Astrocyte (in vitro differentiated cells and primary cell): ENCODE measurements around the gene RCAN2. TPM values are rescaled to one million over a fixed set of nuclear protein-coding genes. Genes with fewer than 3 reads are reported as not detected.

Experiments
- DNase-seq: peaks from one replicate; pipeline ENCODE4 v3.0.0-alpha.2; 2010; ENCODE audit warnings: low read depth
- FAIRE-seq: peaks from 2 replicates; lab custom pipeline; 2011; peaks lifted over from hg19 to GRCh38; lab: Jason Lieb, UNC
- H2AFZ ChIP-seq: 2 replicates; pipeline ENCODE4 v1.6.0; 2012; ENCODE audit warnings: low read depth, low read length, inconsistent platforms
- H3K27ac ChIP-seq: 2 replicates; pipeline ENCODE4 v1.5.1; 2011; ENCODE audit warnings: low read depth, low read length, inconsistent platforms
- H3K27me3 ChIP-seq: 2 replicates; pipeline ENCODE4 v1.6.0; 2011; ENCODE audit warnings: low read length, inconsistent platforms; ENCODE audit not compliant: insufficient read depth
- H3K36me3 ChIP-seq: 2 replicates; pipeline ENCODE4 v1.5.1; 2011; ENCODE audit warnings: low read length, inconsistent platforms; ENCODE audit not compliant: insufficient read depth
- H3K4me1 ChIP-seq: 2 replicates; pipeline ENCODE4 v1.5.1; 2011; ENCODE audit warnings: low read length, inconsistent platforms; ENCODE audit not compliant: insufficient read depth
- H3K4me2 ChIP-seq: 2 replicates; pipeline ENCODE4 v1.6.0; 2012; ENCODE audit warnings: low read length, inconsistent platforms
- H3K4me3 ChIP-seq: 2 replicates; pipeline ENCODE4 v1.5.1; 2011; ENCODE audit warnings: low read depth, mild to moderate bottlenecking, low read length, inconsistent platforms; ENCODE audit not compliant: insufficient read depth
- H3K79me2 ChIP-seq: 2 replicates; pipeline ENCODE4 v1.6.0; 2012; ENCODE audit warnings: mild to moderate bottlenecking, low read length, inconsistent platforms; ENCODE audit not compliant: insufficient read depth
- H3K9ac ChIP-seq: 2 replicates; pipeline ENCODE4 v1.6.0; 2012; ENCODE audit warnings: mild to moderate bottlenecking, low read length, inconsistent platforms
- H3K9me3 ChIP-seq: 2 replicates; pipeline ENCODE4 v1.5.1; 2012; ENCODE audit warnings: low read depth, mild to moderate bottlenecking, low read length, inconsistent platforms; ENCODE audit not compliant: insufficient read depth
- H4K20me1 ChIP-seq: 2 replicates; pipeline ENCODE4 v1.6.0; 2012; ENCODE audit warnings: low read length, inconsistent platforms; ENCODE audit not compliant: insufficient read depth
- H3K27ac Mint-ChIP-seq: one replicate; pipeline ENCODE4 v1.8.0; 2021; ENCODE audit warnings: mild to moderate bottlenecking, mixed read lengths; ENCODE audit not compliant: unreplicated experiment
- H3K27me3 Mint-ChIP-seq: one replicate; pipeline ENCODE4 v1.8.0; 2021; ENCODE audit warnings: low read depth, mixed read lengths; ENCODE audit not compliant: unreplicated experiment
- H3K36me3 Mint-ChIP-seq: one replicate; pipeline ENCODE4 v1.8.0; 2021; ENCODE audit warnings: low read depth, mixed read lengths; ENCODE audit not compliant: unreplicated experiment
- H3K4me1 Mint-ChIP-seq: one replicate; pipeline ENCODE4 v1.8.0; 2021; ENCODE audit warnings: low read depth, mixed read lengths; ENCODE audit not compliant: unreplicated experiment
- H3K4me3 Mint-ChIP-seq: one replicate; pipeline ENCODE4 v1.8.0; 2021; ENCODE audit warnings: mild to moderate bottlenecking, moderate library complexity, mixed read lengths; ENCODE audit not compliant: unreplicated experiment
- H3K9me3 Mint-ChIP-seq: one replicate; pipeline ENCODE4 v1.8.0; 2021; ENCODE audit warnings: mild to moderate bottlenecking, mixed read lengths; ENCODE audit not compliant: unreplicated experiment
- CTCF ChIP-seq: IDR thresholded peaks from 2 replicates; pipeline ENCODE4 v1.5.1; 2011; ENCODE audit warnings: low read depth, mild to moderate bottlenecking, inconsistent platforms, low read length, moderate library complexity; ENCODE audit not compliant: insufficient read depth
- EZH2 ChIP-seq: IDR thresholded peaks from 2 replicates; pipeline ENCODE4 v1.6.1; 2012; ENCODE audit warnings: mild to moderate bottlenecking, low read length, inconsistent platforms; ENCODE audit not compliant: insufficient read depth
- total RNA-seq: library from RNA; stranded (reverse); gene quantifications from 2 replicates; pipeline ENCODE4 v1.2.1, GENCODE V29; 2021

The RCAN2 gene
- total RNA-seq, 1 donor from 2014 or later: 10.6 TPM

DNA sequence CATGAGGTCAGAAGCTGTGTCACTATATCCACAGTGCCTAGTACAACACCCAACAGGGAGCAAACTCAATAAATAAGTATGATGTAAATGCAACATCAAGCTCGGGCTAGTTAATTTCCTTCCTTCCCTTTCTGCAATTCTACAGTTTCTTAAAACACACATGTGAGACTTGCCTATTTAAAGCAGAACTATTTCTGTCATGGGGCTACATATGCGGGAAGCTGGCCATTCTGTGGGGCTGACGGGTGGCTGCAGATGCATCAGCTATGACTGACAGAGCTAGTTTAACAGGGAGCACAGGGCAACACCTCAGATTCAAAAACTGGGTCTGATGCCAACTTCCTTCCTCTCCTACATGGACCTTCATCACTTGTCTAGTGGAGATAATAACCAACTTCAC lies 202.4 kb downstream of the RCAN2 start:
- no peak for TF ChIP-seq EZH2
- no peak for TF ChIP-seq CTCF
- H3K27ac Mint-ChIP-seq: no peak overlapping the region
- Histone ChIP-seq H3K79me2 (no peaks in the 10 kb centered on the region), H3K4me1 (no peaks in the 10 kb centered on the region), H3K4me2 (no peak overlapping the region), H3K27me3 (no peaks in the 10 kb centered on the region), H3K27ac (no peak overlapping the region), H3K4me3 (no peak overlapping the region), H2AFZ (no peak overlapping the region), H3K36me3 (no peaks in the 10 kb centered on the region), H4K20me1 (no peaks in the 10 kb centered on the region), H3K9ac (no peak overlapping the region), H3K9me3 (no peaks in the 10 kb centered on the region)
- no peaks in the 10 kb centered on the region for H3K36me3 Mint-ChIP-seq
- H3K4me1 Mint-ChIP-seq: no peaks in the 10 kb centered on the region
- peaks cover 5% of the 10 kb centered on the region for H3K27me3 Mint-ChIP-seq
- FAIRE-seq (no peak), DNase-seq (no peak)
- no peak overlapping the region for H3K4me3 Mint-ChIP-seq
- no peaks in the 10 kb centered on the region for H3K9me3 Mint-ChIP-seq

DNA sequence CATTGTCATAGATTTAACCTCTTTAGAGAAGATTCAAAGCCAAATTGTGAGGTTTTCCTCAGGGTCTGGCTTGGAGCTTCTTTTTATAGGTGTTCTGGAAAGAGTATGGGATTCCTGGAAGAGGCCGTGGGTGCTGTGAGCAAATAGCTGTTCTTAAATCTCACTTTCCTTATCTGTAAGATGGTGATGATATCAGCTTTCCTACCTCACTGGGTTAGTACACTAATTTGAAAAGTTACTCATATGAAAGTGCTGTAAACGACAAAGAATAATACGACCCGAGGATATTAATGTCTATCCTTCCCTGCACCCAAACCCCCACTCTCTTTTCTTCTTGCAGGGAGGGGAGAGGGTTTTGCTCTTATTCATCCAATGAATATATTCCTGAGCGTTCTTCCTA lies 203.6 kb downstream of the RCAN2 start:
- Mint-ChIP-seq H3K36me3 (no peaks in the 10 kb centered on the region), H3K27me3 (peaks cover 5% of the 10 kb centered on the region), H3K4me3 (no peak overlapping the region), H3K27ac (no peak overlapping the region), H3K9me3 (no peaks in the 10 kb centered on the region), H3K4me1 (no peaks in the 10 kb centered on the region)
- no peaks in the 10 kb centered on the region for H3K4me1 ChIP-seq
- TF ChIP-seq CTCF: no peak
- DNase-seq (no peak), FAIRE-seq (no peak)
- H3K4me2 ChIP-seq: no peak overlapping the region
- H3K9ac ChIP-seq: no peak overlapping the region
- no peaks in the 10 kb centered on the region for H3K27me3 ChIP-seq
- H3K27ac ChIP-seq: no peak overlapping the region
- H4K20me1 ChIP-seq: no peaks in the 10 kb centered on the region
- H2AFZ ChIP-seq: no peak overlapping the region
- no peaks in the 10 kb centered on the region for H3K36me3 ChIP-seq
- H3K9me3 ChIP-seq: no peaks in the 10 kb centered on the region
- no peaks in the 10 kb centered on the region for H3K79me2 ChIP-seq
- H3K4me3 ChIP-seq: no peak overlapping the region

DNA sequence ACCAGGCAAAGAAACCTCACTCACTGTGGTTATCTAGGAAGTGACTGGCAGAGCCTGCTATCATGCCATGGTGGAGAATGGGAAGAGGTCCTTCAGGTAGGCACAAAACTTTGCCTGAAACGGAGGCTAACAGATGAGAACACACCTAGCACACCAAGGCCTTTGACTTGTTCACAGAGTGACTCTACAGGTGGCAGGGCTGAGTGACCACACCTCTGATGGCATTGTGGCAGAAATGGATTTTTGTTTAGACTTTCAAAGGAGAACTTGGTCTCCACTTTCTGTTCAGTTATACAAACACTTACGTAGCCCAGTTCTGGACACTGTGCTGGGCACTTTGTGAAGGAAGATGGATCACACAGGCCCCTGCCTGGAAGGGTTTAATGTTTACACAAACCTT lies 204.2 kb downstream of the RCAN2 start:
- H2AFZ ChIP-seq: no peak overlapping the region
- H4K20me1 ChIP-seq: no peaks in the 10 kb centered on the region
- H3K4me2 ChIP-seq: no peak overlapping the region
- H3K9ac ChIP-seq: no peak overlapping the region
- H3K27me3 Mint-ChIP-seq: peaks cover 5% of the 10 kb centered on the region
- no peaks in the 10 kb centered on the region for H3K36me3 ChIP-seq
- no peak for FAIRE-seq
- no peak overlapping the region for H3K27ac Mint-ChIP-seq
- no peaks in the 10 kb centered on the region for H3K4me1 ChIP-seq
- no peaks in the 10 kb centered on the region for H3K9me3 Mint-ChIP-seq
- H3K4me3 Mint-ChIP-seq: no peak overlapping the region
- no peak overlapping the region for H3K4me3 ChIP-seq
- no peaks in the 10 kb centered on the region for H3K36me3 Mint-ChIP-seq
- no peak for DNase-seq
- H3K27me3 ChIP-seq: no peaks in the 10 kb centered on the region
- H3K27ac ChIP-seq: no peak overlapping the region
- H3K4me1 Mint-ChIP-seq: no peaks in the 10 kb centered on the region
- no peak for TF ChIP-seq CTCF
- no peak for TF ChIP-seq EZH2
- H3K79me2 ChIP-seq: no peaks in the 10 kb centered on the region
- H3K9me3 ChIP-seq: no peaks in the 10 kb centered on the region
